H1 (cell line): ENCODE data around the gene TOM1L2. TPM values are rescaled to one million over a fixed set of nuclear protein-coding genes. Genes with fewer than 3 reads are reported as not detected.

Experiments used
- FOSL1 ChIP-seq: IDR thresholded peaks from 2 replicates; pipeline ENCODE4 v1.6.1; 2011; ENCODE audit warnings: mild to moderate bottlenecking, low read depth, low read length, moderate library complexity; ENCODE audit not compliant: insufficient read depth
- polyA plus RNA-seq, 7 experiments: library from polyadenylated mRNA; depleted of rRNA in 3 of 7; stranded (reverse) in 5 of 7; unstranded in 2 of 7; fragments of >200 nt in 5 of 7; fragments of 200-250 nt in 2 of 7; gene quantifications; 1 replicate in 5 of 7; 2 replicates in 1 of 7; 4 replicates in 1 of 7; pipeline versions ENCODE4 v1.2.1 to v1.2.3, GENCODE V29; 2011 to 2013; ENCODE audit warnings: missing spikeins in 2 of 7, mixed read lengths in 2 of 7
- total RNA-seq: library from RNA; stranded (reverse); fragmentation: NEBNext Ultra II Directional; extraction: Animal tissue kit (Norgen Biotek cat#: 25700); gene quantifications from 2 replicates; pipeline ENCODE4 v1.2.1, GENCODE V29; 2021

TOM1L2 gene
- total and polyA plus RNA-seq, 2 of the 8 experiments (the other 6 are each of a cell fraction or from before 2014, with no cell fraction given) = 2.0 to 3.4 TPM

- no peak for TF ChIP-seq FOSL1
Measured at GRCh38 chr17:17922070-17922614, 50.1 kb downstream of the TOM1L2 start (continued).
